Chondrocyte (in vitro differentiated cells): ENCODE data around the gene DNAH3. TPM values are rescaled to one million over a fixed set of nuclear protein-coding genes. Genes with fewer than 3 reads are reported as not detected.
A peak's percentile ranks its signal among the peaks of the same experiment; 100 is the strongest.

Experiments
- DNase-seq: peaks from one replicate; pipeline ENCODE4 v3.0.0; 2021; ENCODE audit warnings: mixed read lengths, low spot score
- H3K27ac Mint-ChIP-seq: one replicate; pipeline ENCODE4 v1.8.0; 2021; ENCODE audit warnings: mild to moderate bottlenecking, moderate library complexity, mixed read lengths; ENCODE audit not compliant: unreplicated experiment
- H3K27me3 Mint-ChIP-seq: 2 replicates; pipeline ENCODE4 v1.8.0; 2021; ENCODE audit warnings: low read depth, mixed read lengths
- H3K36me3 Mint-ChIP-seq: 2 replicates; pipeline ENCODE4 v1.8.0; 2021; ENCODE audit warnings: low read depth, mixed read lengths
- H3K4me1 Mint-ChIP-seq: 2 replicates; pipeline ENCODE4 v1.8.0; 2021; ENCODE audit warnings: low read depth, mild to moderate bottlenecking, mixed read lengths
- H3K4me3 Mint-ChIP-seq: one replicate; pipeline ENCODE4 v1.8.0; 2021; ENCODE audit warnings: mild to moderate bottlenecking, moderate library complexity, mixed read lengths; ENCODE audit not compliant: unreplicated experiment
- H3K9me3 Mint-ChIP-seq: 2 replicates; pipeline ENCODE4 v1.8.0; 2021; ENCODE audit warnings: low read depth, mixed read lengths
- total RNA-seq: library from RNA; stranded (reverse); gene quantifications from 3 replicates; pipeline ENCODE4 v1.2.1, GENCODE V29; 2021
- TF ChIP-seq, protein P1 (sequence below): fragments of 200-600 bp; sonication (generic); IDR thresholded peaks from 2 replicates; pipeline ENCODE4 v1.5.0; 2021; ENCODE audit warnings: antibody characterized with exemption, mild to moderate bottlenecking, moderate library complexity

Gene DNAH3
- total RNA-seq, 1 donor from 2014 or later = not detected

DNA sequence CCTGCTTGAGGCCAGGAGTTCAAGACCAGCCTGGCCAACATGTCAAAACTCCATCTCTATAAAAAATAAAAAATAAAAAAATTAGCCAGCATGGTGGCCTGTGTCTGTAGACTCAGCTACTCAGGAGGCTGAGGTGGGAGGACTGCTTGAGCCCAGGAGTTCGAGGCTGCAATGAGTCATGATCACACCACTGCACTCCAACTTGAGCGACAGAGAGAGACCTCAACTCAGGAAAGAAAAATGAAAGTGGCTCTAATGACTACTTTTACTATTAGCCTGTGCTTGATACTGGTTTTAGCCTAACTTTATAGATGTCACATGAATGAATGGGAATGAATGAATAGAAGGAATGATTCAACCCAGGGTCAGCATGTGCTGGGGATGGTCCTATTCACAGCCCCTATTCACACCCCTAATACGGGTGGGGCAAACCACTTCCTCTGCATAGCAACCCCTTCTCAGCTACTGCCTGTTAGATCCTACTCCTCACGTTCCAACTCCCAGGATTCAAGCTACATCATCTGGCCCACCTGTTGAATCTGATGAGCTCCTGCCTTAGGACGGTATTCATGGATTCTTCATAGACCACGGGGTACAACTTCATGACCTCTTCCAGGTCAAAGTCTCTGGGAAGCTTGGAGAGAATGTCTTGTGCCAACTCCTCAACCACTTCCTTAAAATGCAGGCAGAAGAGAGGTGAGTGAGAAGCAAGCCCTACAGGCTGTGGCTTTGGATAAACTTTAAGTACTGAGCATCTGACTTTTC, 209.6 kb downstream of the DNAH3 start:
- Mint-ChIP-seq H3K4me1 (peaks cover 5% of the 10 kb centered on the region), H3K27ac (no peak overlapping the region), H3K9me3 (no peaks in the 10 kb centered on the region), H3K4me3 (no peak overlapping the region), H3K36me3 (no peaks in the 10 kb centered on the region), H3K27me3 (no peaks in the 10 kb centered on the region)
- TF ChIP-seq, protein P1, sequence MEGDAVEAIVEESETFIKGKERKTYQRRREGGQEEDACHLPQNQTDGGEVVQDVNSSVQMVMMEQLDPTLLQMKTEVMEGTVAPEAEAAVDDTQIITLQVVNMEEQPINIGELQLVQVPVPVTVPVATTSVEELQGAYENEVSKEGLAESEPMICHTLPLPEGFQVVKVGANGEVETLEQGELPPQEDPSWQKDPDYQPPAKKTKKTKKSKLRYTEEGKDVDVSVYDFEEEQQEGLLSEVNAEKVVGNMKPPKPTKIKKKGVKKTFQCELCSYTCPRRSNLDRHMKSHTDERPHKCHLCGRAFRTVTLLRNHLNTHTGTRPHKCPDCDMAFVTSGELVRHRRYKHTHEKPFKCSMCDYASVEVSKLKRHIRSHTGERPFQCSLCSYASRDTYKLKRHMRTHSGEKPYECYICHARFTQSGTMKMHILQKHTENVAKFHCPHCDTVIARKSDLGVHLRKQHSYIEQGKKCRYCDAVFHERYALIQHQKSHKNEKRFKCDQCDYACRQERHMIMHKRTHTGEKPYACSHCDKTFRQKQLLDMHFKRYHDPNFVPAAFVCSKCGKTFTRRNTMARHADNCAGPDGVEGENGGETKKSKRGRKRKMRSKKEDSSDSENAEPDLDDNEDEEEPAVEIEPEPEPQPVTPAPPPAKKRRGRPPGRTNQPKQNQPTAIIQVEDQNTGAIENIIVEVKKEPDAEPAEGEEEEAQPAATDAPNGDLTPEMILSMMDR = no peak
- no peak for DNase-seq

DNA sequence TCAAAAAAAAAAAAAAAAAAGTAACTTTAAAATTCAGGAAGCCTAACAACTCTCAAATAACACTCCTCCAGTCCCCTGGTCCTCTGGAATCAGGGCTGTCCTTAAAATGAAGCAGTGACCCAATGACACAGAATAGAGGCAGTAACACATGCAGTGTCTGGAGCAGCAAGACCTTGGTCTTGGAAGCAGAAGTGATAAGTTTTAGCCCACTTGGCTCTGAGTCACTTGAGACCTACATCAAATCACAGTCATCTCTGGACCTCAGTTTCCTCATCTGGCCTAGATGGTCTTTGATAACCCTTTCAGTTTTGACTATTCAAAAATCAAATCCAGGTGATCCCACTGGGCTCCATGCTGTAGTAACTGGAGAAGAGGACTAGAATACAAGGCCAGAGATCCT, 211.0 kb downstream of the DNAH3 start:
- H3K27me3 Mint-ChIP-seq = no peaks in the 10 kb centered on the region
- TF ChIP-seq, protein P1 = no peak
- no peak overlapping the region for H3K27ac Mint-ChIP-seq
- DNase-seq = no peak
- no peaks in the 10 kb centered on the region for H3K36me3 Mint-ChIP-seq
- no peaks in the 10 kb centered on the region for H3K9me3 Mint-ChIP-seq
- no peak overlapping the region for H3K4me3 Mint-ChIP-seq
- peaks cover 5% of the 10 kb centered on the region for H3K4me1 Mint-ChIP-seq

DNA sequence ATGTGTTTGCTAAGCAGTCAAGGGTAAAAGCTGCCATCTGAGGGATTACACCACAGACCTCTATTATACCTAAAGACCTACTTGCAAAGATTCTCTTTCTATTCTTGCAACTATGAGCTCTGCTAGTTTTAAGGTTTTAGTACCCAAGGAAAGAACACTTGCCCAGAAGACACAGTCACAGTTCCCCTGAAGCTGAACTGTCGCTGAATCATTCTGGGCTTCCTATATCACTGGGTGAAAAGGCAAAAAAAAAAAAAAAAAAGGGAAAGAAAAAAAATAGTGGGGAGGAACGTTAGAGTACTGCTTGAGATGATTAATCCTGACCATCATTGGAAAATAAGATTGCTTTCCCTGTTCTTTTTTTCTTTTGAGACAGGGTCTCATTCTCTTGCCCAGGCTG, 212.2 kb downstream of the DNAH3 start:
- no peak overlapping the region for H3K4me3 Mint-ChIP-seq
- peak overlapping the region; percentile 27 for H3K27ac Mint-ChIP-seq
- H3K4me1 Mint-ChIP-seq = peaks cover 5% of the 10 kb centered on the region
- H3K9me3 Mint-ChIP-seq = no peaks in the 10 kb centered on the region
- H3K27me3 Mint-ChIP-seq = no peaks in the 10 kb centered on the region
- DNase-seq = no peak
- no peaks in the 10 kb centered on the region for H3K36me3 Mint-ChIP-seq
- TF ChIP-seq, protein P1 = no peak

DNA sequence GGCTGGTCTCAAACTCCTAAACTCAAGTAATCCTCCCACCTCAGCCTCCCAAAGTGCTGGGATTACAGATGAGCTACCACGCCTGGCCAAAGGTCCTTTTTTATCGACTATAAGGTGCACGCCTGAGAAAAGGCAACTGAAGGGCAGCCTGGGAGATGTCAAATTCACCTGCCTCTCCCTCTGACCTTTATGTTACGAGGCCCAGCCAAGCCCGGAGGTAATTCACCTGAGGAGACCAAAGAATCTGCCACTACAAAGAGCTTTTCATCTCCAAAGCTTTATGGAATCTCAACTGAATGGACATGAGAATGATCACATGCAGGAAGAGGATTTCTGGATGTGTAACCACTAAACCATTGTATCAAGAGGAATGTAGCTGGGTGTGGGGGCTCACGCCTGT, 212.9 kb downstream of the DNAH3 start:
- Mint-ChIP-seq H3K4me1 (peaks cover 5% of the 10 kb centered on the region), H3K4me3 (no peak overlapping the region)

DNA sequence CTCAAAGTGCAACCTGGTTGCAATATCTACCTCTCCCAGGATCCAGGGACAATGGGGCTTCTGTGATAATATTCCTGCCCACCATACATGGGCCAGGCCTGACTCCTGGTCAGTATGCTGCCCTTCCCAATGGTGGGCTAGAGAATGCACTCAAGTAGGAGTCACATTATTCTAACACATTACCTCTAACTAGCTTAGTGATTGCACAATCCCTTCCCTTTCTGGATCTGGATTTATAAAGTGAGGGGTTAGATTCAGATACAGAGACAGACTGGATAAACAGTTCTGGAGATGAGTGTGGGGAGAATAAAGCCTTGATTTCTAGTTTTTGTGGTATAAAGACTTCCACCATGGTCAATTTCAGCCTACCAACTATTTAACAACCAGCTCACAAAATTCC, 217.1 kb downstream of the DNAH3 start:
- DNase-seq = no peak
- H3K9me3 Mint-ChIP-seq = no peaks in the 10 kb centered on the region
- peaks cover 30% of the 10 kb centered on the region for H3K4me1 Mint-ChIP-seq
- no peak overlapping the region for H3K27ac Mint-ChIP-seq
- no peaks in the 10 kb centered on the region for H3K27me3 Mint-ChIP-seq
- H3K36me3 Mint-ChIP-seq = no peaks in the 10 kb centered on the region
- TF ChIP-seq, protein P1 = no peak
- no peak overlapping the region for H3K4me3 Mint-ChIP-seq

More for the DNA sequence above, 212.9 kb downstream of the DNAH3 start:
- Mint-ChIP-seq H3K36me3 (no peaks in the 10 kb centered on the region), H3K27ac (no peak overlapping the region), H3K27me3 (no peaks in the 10 kb centered on the region), H3K9me3 (no peaks in the 10 kb centered on the region)
- DNase-seq = peak; percentile 34
- TF ChIP-seq, protein P1 = no peak
